A549 (cell line): ENCODE measurements around the gene SLX9. TPM values are rescaled to one million over a fixed set of nuclear protein-coding genes. Genes with fewer than 3 reads are reported as not detected.

Experiments
- ATAC-seq, 2 experiments: fragments of 200-7000 bp in 1 of 2; fragments of >200 bp in 1 of 2; cut with Nextera tagmentation in 1 of 2; cut with Tn5 transposase in 1 of 2; 3 replicates each; pipeline versions ENCODE4 v1.8.0 to v1.9.1; 2018 to 2020; ENCODE audit warnings: mild to moderate bottlenecking in 1 of 2, moderate library complexity in 1 of 2
- CTCF ChIA-PET: fragments of 300-600 bp; sonication (Branson Sonifier 250); formaldehyde crosslinking; extraction: SDS; loops from one replicate; lab custom pipeline; 2021; ENCODE audit warnings: antibody characterized with exemption, inconsistent platforms; lab: Yijun Ruan, JAX
- POLR2A ChIA-PET: fragments of 350-600 bp; formaldehyde crosslinking; extraction: SDS; loops from one replicate; lab custom pipeline; 2021; ENCODE audit warnings: antibody characterized with exemption, inconsistent platforms; lab: Yijun Ruan, JAX
- DNase-seq, 2 experiments: peaks; one replicate each; pipeline versions ENCODE4 v3.0.0 to v3.0.0-alpha.2; 2011 to 2016; ENCODE audit warnings: low read depth in 1 of 2, low spot score in 1 of 2
- FAIRE-seq: peaks from 2 replicates; lab custom pipeline; 2011; peaks lifted over from hg19 to GRCh38; lab: Jason Lieb, UNC
- H3K27ac ChIP-seq, 2 experiments: fragments of >200 bp; sonication (Bioruptor Twin); formaldehyde crosslinking; 3 replicates each; pipeline ENCODE4 v1.5.1; 2016 to 2017
- H3K4me1 ChIP-seq: fragments of >200 bp; sonication (Bioruptor Twin); formaldehyde crosslinking; 3 replicates; pipeline ENCODE4 v1.6.1; 2016
- H3K4me2 ChIP-seq: fragments of >200 bp; sonication (Bioruptor Twin); formaldehyde crosslinking; 3 replicates; pipeline ENCODE4 v1.6.1; 2016
- H3K4me3 ChIP-seq: fragments of >200 bp; sonication (Bioruptor Twin); formaldehyde crosslinking; 3 replicates; pipeline ENCODE4 v1.5.1; 2016
- H3K9me3 ChIP-seq: fragments of >200 bp; sonication (Bioruptor Twin); formaldehyde crosslinking; 3 replicates; pipeline ENCODE4 v1.6.1; 2016
- BCL3 ChIP-seq: fragments of >200 bp; sonication (Bioruptor Twin); formaldehyde crosslinking; IDR thresholded peaks from 3 replicates; pipeline ENCODE4 v1.6.1; 2016
- BHLHE40 ChIP-seq: IDR thresholded peaks from 2 replicates; pipeline ENCODE4 v1.6.1; 2012; ENCODE audit warnings: low read depth, low read length, inconsistent platforms
- CEBPB ChIP-seq, 2 experiments: fragments of >200 bp in 1 of 2; sonication (Bioruptor Twin) in 1 of 2; formaldehyde crosslinking in 1 of 2; IDR thresholded peaks; 2 replicates each; pipeline ENCODE4 v1.6.1; 2012 to 2016
- CHD2 ChIP-seq: fragments of 150-350 bp; IDR thresholded peaks from 2 replicates; pipeline ENCODE4 v1.6.1; 2014; ENCODE audit warnings: low read length; ENCODE audit not compliant: partially characterized antibody
- E2F6 ChIP-seq: IDR thresholded peaks from 2 replicates; pipeline ENCODE4 v1.6.1; 2012; ENCODE audit warnings: low read depth, borderline replicate concordance
- EHF ChIP-seq: fragments of 250-450 bp; sonication (Bioruptor Pico); IDR thresholded peaks from 2 replicates; pipeline ENCODE4 v1.5.0; 2020; ENCODE audit warnings: mild to moderate bottlenecking
- EP300 ChIP-seq, 2 experiments: fragments of >200 bp; sonication (Bioruptor Twin); formaldehyde crosslinking; IDR thresholded peaks; 2 replicates in 1 of 2; 3 replicates in 1 of 2; pipeline ENCODE4 v1.6.1; 2016 to 2017
- FOSL2 ChIP-seq, 2 experiments: fragments of 450-650 bp in 1 of 2; fragments of >200 bp in 1 of 2; sonication (Bioruptor Twin) in 1 of 2; formaldehyde crosslinking; IDR thresholded peaks; 2 replicates each; pipeline versions ENCODE4 v1.5.0 to v1.6.1; 2016 to 2020; ENCODE audit warnings: mild to moderate bottlenecking in 1 of 2, moderate library complexity in 1 of 2
- GATA3 ChIP-seq: IDR thresholded peaks from 2 replicates; pipeline ENCODE4 v1.6.1; 2012; ENCODE audit warnings: borderline replicate concordance
- HEYL ChIP-seq: fragments of 250-450 bp; sonication (Bioruptor Pico); IDR thresholded peaks from 2 replicates; pipeline ENCODE4 v1.8.0; 2021; ENCODE audit warnings: mild to moderate bottlenecking, moderate library complexity
- NFE2L2 ChIP-seq: fragments of 150-350 bp; conservative IDR thresholded peaks from 2 replicates; pipeline ENCODE4 v1.6.1; 2014; ENCODE audit warnings: low read length
- NPAS2 ChIP-seq: fragments of 250-450 bp; sonication (Bioruptor Pico); IDR thresholded peaks from 2 replicates; pipeline ENCODE4 v1.8.0; 2022; ENCODE audit warnings: mild to moderate bottlenecking, moderate library complexity, borderline replicate concordance
- RARB ChIP-seq: fragments of 250-450 bp; sonication (Bioruptor Pico); IDR thresholded peaks from 2 replicates; pipeline ENCODE4 v1.8.0; 2021; ENCODE audit warnings: mild to moderate bottlenecking, moderate library complexity
- REST ChIP-seq: fragments of 200-600 bp; sonication (generic); IDR thresholded peaks from 2 replicates; pipeline ENCODE4 v1.6.1; 2016; ENCODE audit warnings: antibody characterized with exemption, mild to moderate bottlenecking, moderate library complexity
- ZNF302 ChIP-seq: fragments of 250-450 bp; sonication (Bioruptor Pico); IDR thresholded peaks from 2 replicates; pipeline ENCODE4 v1.9.0; 2021; ENCODE audit warnings: inconsistent platforms, mild to moderate bottlenecking, moderate library complexity
- ZSCAN20 ChIP-seq: fragments of 250-450 bp; sonication (Bioruptor Pico); IDR thresholded peaks from 2 replicates; pipeline ENCODE4 v1.8.0; 2022; ENCODE audit warnings: mild to moderate bottlenecking, moderate library complexity
- WGBS: methylation state at CpG from one replicate; pipeline ENCODE4 v1.1.6; 2017; ENCODE audit errors: missing lambda C conversion rate; 5-methylcytosine and 5-hydroxymethylcytosine counted together
- polyA plus RNA-seq, 4 experiments: library from polyadenylated mRNA; depleted of rRNA in 3 of 4; stranded (reverse); fragments of >200 nt; fragmentation: RNase III in 1 of 4; extraction: RNeasy Plus Mini Kit Qiagen cat#74134 plus additional on column Dnase treatment in 1 of 4; gene quantifications; 2 replicates in 3 of 4; 3 replicates in 1 of 4; pipeline ENCODE4 v1.2.3, GENCODE V29; 2011 to 2017
- TF ChIP-seq, protein P1 (sequence below): fragments of 450-650 bp; IDR thresholded peaks from 2 replicates; pipeline ENCODE4 v1.6.1; 2014; ENCODE audit warnings: antibody characterized with exemption
- TF ChIP-seq, protein P2 (sequence below): fragments of 250-450 bp; sonication (Bioruptor Pico); IDR thresholded peaks from 2 replicates; pipeline ENCODE4 v1.5.0; 2021; ENCODE audit warnings: mild to moderate bottlenecking, moderate library complexity, borderline replicate concordance

SLX9 gene
- polyA plus RNA-seq, 2 of the 4 experiments (the other 2 are of a cell fraction): 26.9 to 40.6 TPM

GRCh38 chr21:45000637-45001133, 60.9 kb downstream of the SLX9 start:
- ATAC-seq: no peak
- no peak for TF ChIP-seq ZSCAN20 (CRISPR knock-in tag)
- no peak for TF ChIP-seq FOSL2 (IDR thresholded peaks at IDR 0.05)
- 0 out of 2 replicates have a peak, but pooled peaks have one; percentile 22 for TF ChIP-seq FOSL2 (CRISPR knock-in tag; IDR thresholded peaks at IDR 0.05)
- no peak for TF ChIP-seq E2F6
- 91% methylated on average over 21 of the region's 27 CpGs for WGBS
- peak overlapping the region in 1 of 2 experiments; percentile 79; a peak in 3 of 6 replicates for H3K27ac ChIP-seq
- ChIA-PET CTCF (interaction anchor here (1.0 to 1.2 kb wide), 3 partner anchors 18 to 140 kb away, joined by 3 read pairs; no protein-coding TSS in a partner anchor), POLR2A (no interaction called here)
- FAIRE-seq: no peak
- DNase-seq: no peak
- H3K4me1 ChIP-seq: peaks cover 5% of the 10 kb centered on the region; the same call in 2 of the 3 replicates
- no peaks in the 10 kb centered on the region for H3K9me3 ChIP-seq
- no peak overlapping the region for H3K4me3 ChIP-seq
- no peak overlapping the region for H3K4me2 ChIP-seq

GRCh38 chr21:45001134-45002095, 61.6 kb downstream of the SLX9 start:
- POLR2A ChIA-PET: no interaction called here
- WGBS: 78% methylated on average over 6 of the region's 46 CpGs
- Histone ChIP-seq H3K27ac (peak overlapping the region in 1 of 2 experiments; percentile 79; a peak in 3 of 6 replicates), H3K4me1 (peaks cover 5% of the 10 kb centered on the region; the same call in 2 of the 3 replicates), H3K4me2 (no peak overlapping the region), H3K9me3 (no peaks in the 10 kb centered on the region), H3K4me3 (no peak overlapping the region)
- DNase-seq (peak; percentile 18 to 20), FAIRE-seq (no peak), ATAC-seq (peak; percentile 48 to 78; a peak in 5 of 6 replicates)
- no peak for TF ChIP-seq EP300 (IDR thresholded peaks at IDR 0.05)
- no peak for TF ChIP-seq BHLHE40
- TF ChIP-seq GATA3: no peak
- no peak for TF ChIP-seq CEBPB (IDR thresholded peaks at IDR 0.05)
- no peak for TF ChIP-seq HEYL (CRISPR knock-in tag)
- TF ChIP-seq NFE2L2: no peak
- TF ChIP-seq EHF (CRISPR knock-in tag): no peak
- TF ChIP-seq, protein P1, sequence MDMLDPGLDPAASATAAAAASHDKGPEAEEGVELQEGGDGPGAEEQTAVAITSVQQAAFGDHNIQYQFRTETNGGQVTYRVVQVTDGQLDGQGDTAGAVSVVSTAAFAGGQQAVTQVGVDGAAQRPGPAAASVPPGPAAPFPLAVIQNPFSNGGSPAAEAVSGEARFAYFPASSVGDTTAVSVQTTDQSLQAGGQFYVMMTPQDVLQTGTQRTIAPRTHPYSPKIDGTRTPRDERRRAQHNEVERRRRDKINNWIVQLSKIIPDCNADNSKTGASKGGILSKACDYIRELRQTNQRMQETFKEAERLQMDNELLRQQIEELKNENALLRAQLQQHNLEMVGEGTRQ: no peak
- TF ChIP-seq REST: no peak
- no peak for TF ChIP-seq CHD2
- no peak for TF ChIP-seq RARB (CRISPR knock-in tag)
- TF ChIP-seq, protein P2, sequence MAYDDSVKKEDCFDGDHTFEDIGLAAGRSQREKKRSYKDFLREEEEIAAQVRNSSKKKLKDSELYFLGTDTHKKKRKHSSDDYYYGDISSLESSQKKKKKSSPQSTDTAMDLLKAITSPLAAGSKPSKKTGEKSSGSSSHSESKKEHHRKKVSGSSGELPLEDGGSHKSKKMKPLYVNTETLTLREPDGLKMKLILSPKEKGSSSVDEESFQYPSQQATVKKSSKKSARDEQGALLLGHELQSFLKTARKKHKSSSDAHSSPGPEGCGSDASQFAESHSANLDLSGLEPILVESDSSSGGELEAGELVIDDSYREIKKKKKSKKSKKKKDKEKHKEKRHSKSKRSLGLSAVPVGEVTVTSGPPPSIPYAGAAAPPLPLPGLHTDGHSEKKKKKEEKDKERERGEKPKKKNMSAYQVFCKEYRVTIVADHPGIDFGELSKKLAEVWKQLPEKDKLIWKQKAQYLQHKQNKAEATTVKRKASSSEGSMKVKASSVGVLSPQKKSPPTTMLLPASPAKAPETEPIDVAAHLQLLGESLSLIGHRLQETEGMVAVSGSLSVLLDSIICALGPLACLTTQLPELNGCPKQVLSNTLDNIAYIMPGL (CRISPR knock-in tag): no peak
- TF ChIP-seq ZNF302 (CRISPR knock-in tag): no peak
- no peak for TF ChIP-seq ZSCAN20 (CRISPR knock-in tag)
- no peak for TF ChIP-seq BCL3
- TF ChIP-seq NPAS2 (CRISPR knock-in tag): no peak
- CTCF ChIA-PET: interaction anchor here (1.0 to 1.8 kb wide), 5 partner anchors 16 to 139 kb away, joined by 3 to 5 read pairs (median 3); no protein-coding TSS in a partner anchor
